C1 segment of cervical spinal cord (tissue), 14 donors: Measurements from ENCODE around the gene GPHN.
"Not testable (repeated sequence)": the region's sequence is repeated elsewhere in the genome, so short reads cannot be mapped to it uniquely, and the experiment has no call there.

Source experiments
- DNase-seq, 14 donors: peaks; one replicate each; lab custom pipeline; 2025; lab: John Stamatoyannopoulos, UW

The GPHN gene

GRCh38 chr14:66657780-66658179 is 149.8 kb downstream of the GPHN start:
- no peak for DNase-seq

GRCh38 chr14:66662374-66662773 is 154.4 kb downstream of the GPHN start:
- peak in 1 of 14 donors; percentile 8 for DNase-seq

GRCh38 chr14:66677780-66678179 is 169.8 kb downstream of the GPHN start:
- no peak for DNase-seq

- DNase-seq = no peak
Measured at GRCh38 chr14:66680216-66680615, 172.3 kb downstream of the GPHN start.

- DNase-seq = peak in 1 of 14 donors; percentile 0
Measured at GRCh38 chr14:66696326-66696725, 188.4 kb downstream of the GPHN start.

- no peak for DNase-seq
Measured at GRCh38 chr14:66698503-66698902, 190.6 kb downstream of the GPHN start.

- no peak for DNase-seq
Measured at GRCh38 chr14:66701813-66702212, 193.9 kb downstream of the GPHN start.

- DNase-seq = no peak
Measured at GRCh38 chr14:66708267-66708666, 200.3 kb downstream of the GPHN start.

GRCh38 chr14:66709291-66709690 is 201.3 kb downstream of the GPHN start:
- peak in 1 of 14 donors; percentile 1 for DNase-seq

- not testable (repeated sequence) for DNase-seq
Measured at GRCh38 chr14:66714291-66714690, 206.3 kb downstream of the GPHN start.

- DNase-seq = not testable (repeated sequence)
Measured at GRCh38 chr14:66715313-66715712, 207.4 kb downstream of the GPHN start.

- DNase-seq = no peak
Measured at GRCh38 chr14:66716227-66716626, 208.3 kb downstream of the GPHN start.

GRCh38 chr14:66717561-66718140 is 209.7 kb downstream of the GPHN start:
- DNase-seq = no peak

- no peak for DNase-seq
Measured at GRCh38 chr14:66724996-66725395, 217.0 kb downstream of the GPHN start.

- DNase-seq = not testable (repeated sequence)
Measured at GRCh38 chr14:66731298-66731697, 223.4 kb downstream of the GPHN start.

GRCh38 chr14:66735853-66736252 is 227.9 kb downstream of the GPHN start:
- no peak for DNase-seq

GRCh38 chr14:66739826-66740225 is 231.9 kb downstream of the GPHN start:
- no peak for DNase-seq

GRCh38 chr14:66745078-66745477 is 237.1 kb downstream of the GPHN start:
- no peak for DNase-seq

- no peak for DNase-seq
Measured at GRCh38 chr14:66746316-66747006, 238.5 kb downstream of the GPHN start.

- no peak for DNase-seq
Measured at GRCh38 chr14:66752109-66752508, 244.2 kb downstream of the GPHN start.

GRCh38 chr14:66758031-66758613 is 250.2 kb downstream of the GPHN start:
- DNase-seq = no peak

- DNase-seq = no peak
Measured at GRCh38 chr14:66772146-66772545, 264.2 kb downstream of the GPHN start.

- no peak for DNase-seq
Measured at GRCh38 chr14:66782853-66783252, 274.9 kb downstream of the GPHN start.
